Measurements from ENCODE around the gene METTL9.
A peak's percentile ranks its signal among the peaks of the same experiment; 100 is the strongest.
"Not testable (repeated sequence)": the region's sequence is repeated elsewhere in the genome, so short reads cannot be mapped to it uniquely, and the experiment has no call there.

The METTL9 gene

DNA sequence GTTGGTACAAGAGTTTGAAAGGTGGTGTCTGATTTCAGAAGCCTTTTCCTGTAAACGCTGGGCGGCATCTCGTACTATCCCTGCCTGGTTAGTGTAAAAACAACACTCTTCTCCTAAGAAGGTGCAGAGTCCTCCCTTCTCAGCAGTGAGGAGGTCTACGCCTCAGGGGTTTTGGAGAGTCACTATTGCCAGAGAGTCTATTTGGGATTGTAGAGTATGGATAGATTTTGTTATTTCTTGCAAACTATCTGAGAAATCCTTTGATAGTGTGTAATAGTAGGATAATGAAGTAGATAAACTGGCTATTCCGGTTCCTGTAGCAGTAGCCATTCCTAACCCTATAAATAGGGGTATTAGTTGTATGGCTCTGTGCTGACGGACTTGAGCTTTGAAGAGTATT, 31.5 kb downstream of the METTL9 start:
- not testable (repeated sequence) for DNase-seq (ENCODE audit: extremely low spot score, insufficient read length, low read depth); FAIRE-seq

DNA sequence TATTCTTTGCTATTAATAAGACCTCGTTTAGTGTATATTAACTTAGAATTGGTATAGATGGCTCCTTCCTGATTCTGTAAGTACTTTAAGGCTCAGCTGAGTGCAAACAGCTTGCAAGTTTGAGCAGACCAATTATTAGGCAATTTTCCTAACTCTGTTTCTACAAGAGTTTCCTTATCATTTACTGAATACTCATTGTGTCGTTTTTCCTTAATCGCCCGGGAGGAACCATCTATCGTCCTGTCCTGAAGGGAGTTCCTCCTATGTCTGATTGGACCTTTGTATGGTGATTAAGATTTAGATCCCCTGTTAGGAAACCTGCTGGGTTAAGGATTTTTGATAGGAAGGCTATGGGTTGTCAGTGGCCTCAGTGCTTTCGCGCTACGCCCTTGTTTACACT, 32.0 kb downstream of the METTL9 start:
- FAIRE-seq; DNase-seq (ENCODE audit: extremely low spot score, insufficient read length, low read depth): not testable (repeated sequence)

DNA sequence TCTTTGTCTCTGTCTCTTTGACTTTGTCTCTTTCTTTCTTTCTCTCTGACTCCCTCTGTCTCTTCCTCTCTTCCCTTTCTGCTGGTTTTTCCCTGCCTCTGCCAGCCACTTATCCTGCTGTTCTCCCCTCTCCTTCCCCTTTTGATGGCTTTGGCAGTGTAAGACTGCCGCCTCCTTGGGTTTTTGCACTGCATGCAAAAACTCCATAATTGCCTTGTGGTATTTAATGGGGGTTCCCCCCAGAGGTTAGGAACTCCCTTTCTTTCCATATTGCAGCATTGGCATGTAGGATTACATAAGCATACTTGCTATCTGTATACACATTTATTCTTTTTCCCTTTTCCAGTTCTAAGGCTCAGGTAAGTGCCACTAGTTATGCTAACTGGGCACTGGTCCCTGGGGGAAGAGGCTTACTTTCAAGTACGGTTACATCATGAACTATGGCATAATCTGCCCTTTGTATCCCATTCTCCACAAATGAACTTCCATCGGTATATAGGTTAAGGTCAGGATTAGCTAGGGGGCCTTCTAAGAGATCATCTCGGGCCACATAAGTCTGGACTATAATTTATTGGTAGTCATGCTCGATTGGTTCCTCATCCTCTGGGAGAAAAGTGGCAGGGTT, 32.7 kb downstream of the METTL9 start:
- not testable (repeated sequence) for FAIRE-seq; DNase-seq (ENCODE audit: extremely low spot score, insufficient read length, low read depth)

DNA sequence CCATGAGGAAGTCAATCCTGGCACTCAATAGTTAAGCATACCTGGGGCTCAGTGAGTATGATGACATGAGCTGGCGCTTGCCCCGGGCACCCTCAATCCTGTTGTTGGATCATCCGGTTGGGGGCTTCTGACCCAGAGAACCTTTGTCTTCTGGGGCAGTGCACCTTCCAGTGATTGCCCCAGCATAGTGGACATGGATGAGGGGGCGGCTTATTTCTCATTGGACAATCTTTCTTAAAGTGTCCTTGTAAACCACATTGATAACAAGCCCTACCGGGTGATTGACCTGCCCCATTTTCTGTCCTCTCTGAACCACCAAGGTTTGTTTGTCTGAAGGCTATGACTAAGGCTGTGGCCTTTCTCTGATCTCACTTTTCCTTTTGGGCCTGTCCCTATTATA, 34.8 kb downstream of the METTL9 start:
- DNase-seq (ENCODE audit: extremely low spot score, insufficient read length, low read depth) (no peak), FAIRE-seq (no peak)

DNA sequence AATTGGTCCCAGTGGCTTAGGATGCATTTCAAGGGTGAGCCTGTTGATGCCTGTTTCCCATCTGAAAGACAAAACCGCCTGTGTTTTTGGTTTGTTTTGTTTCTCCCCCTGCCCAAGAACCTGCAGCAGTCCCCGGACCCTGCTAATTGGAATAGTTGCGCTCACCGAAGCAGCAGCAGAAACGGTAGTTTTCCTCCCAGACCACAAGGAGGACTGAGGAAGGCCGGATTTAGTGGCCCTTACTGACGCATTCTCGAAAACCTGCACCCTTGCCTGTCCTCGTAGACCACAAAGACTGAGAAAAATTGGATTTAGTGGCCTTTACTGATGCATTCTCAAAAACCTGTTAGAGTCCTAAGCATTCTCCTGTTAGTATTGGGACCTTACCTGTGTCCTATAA, 36.3 kb downstream of the METTL9 start:
- FAIRE-seq; DNase-seq (ENCODE audit: extremely low spot score, insufficient read length, low read depth): not testable (repeated sequence)

DNA sequence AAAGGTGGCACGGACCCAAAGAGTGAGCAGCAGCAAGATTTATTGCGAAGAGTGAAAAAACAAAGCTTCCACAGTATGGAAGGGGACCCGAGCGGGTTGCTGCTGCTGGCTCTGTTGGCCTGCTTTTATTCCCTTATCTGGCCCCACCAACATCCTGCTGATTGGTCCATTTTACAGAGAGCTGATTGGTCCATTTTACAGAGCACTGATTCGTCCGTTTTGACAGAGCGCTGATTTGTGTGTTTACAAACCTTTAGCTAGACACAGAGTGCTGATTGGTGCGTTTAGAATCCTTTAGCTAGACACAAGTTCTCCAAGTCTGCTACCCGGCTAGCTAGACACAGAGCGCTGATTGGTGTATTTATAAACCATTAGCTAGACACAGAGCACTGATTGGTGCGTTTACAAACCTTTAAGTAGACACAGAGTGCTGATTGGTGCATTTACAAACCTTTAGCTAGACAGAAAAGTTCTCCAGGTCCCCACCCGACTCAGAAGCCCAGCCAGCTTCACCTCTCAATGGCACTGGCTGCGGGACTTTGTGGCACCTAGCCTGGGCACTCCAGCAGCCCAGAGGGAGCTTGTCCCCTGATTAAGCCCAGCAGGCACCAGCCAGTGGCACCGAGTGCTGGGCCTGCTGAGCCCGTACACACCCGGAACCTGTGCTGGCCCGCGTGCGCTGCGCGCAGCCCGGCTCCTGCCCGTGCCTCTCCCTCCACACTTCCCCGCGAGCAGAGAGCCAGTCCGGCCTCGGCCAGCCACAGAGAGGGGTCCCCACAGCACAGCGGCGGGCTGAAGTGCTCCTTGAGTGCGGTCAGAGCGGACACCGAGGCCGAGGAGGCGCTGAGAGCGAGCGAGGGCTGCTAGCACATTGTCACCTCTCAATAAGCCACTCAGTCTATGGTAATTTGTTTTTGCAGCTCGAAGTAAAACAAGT, 37.9 kb downstream of the METTL9 start:
- FAIRE-seq, result no peak

DNA sequence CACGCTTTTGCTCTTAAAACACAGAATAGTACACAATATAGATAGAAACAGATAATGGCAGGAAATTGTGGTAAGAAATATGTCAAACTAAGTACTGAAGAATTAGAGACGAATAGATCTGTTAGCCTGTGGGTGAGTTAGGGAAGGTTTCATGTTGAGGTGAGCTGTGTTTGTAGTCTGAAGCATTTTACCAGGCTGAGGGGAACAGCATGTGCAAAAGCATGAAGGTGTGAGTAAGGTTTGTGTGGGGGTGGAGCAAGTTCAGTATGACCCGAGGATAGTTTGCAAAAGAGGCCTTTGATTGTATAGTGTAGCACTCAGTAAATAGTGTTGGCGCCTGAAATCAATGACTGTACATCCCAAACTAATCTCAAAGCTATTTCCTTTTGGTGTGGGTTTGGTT, 39.2 kb downstream of the METTL9 start:
- FAIRE-seq (peak; percentile 33), DNase-seq (ENCODE audit: extremely low spot score, insufficient read length, low read depth) (no peak)

More for the DNA sequence above, 37.9 kb downstream of the METTL9 start:
- DNase-seq (ENCODE audit: extremely low spot score, insufficient read length, low read depth), result no peak

DNA sequence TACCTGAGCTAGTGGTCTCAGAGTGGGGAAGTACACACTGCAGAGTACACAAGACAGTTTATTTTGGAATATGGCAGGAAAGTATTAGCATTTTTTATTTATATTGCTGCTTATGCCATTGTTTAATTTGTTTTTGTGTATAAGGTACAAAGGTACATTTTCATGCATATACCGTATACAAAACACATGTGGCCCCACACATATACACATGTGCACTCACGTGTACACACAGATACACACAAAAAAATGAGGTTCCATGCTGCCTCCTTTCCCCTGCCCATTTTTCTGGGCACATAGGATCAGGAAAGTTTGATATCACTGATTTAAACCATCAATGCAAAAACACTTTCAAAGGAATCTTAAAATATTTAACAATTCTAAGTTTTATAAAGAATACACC, 40.1 kb downstream of the METTL9 start:
- no peak for FAIRE-seq

DNA sequence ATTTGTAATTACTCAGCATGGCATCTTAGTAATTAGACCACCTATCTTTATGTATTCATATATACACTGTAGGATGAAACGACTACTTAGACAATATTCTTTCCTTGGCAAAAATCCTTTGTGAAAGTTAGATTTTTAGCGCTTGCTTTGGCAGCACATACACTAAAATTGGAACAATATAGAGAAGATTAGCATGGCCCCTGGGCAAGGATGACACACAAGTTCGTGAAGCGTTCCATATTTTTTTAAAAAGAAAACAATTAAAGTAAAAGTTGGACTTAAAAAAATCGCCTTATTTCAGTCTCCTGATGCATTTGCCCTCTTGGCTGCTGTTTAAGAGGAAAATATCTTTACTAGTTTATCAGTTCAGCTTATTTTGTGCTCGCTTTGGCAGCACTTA, 42.5 kb downstream of the METTL9 start:
- FAIRE-seq (no peak), DNase-seq (ENCODE audit: extremely low spot score, insufficient read length, low read depth) (no peak)

More for the DNA sequence above, 40.1 kb downstream of the METTL9 start:
- no peak for DNase-seq (ENCODE audit: extremely low spot score, insufficient read length, low read depth)

DNA sequence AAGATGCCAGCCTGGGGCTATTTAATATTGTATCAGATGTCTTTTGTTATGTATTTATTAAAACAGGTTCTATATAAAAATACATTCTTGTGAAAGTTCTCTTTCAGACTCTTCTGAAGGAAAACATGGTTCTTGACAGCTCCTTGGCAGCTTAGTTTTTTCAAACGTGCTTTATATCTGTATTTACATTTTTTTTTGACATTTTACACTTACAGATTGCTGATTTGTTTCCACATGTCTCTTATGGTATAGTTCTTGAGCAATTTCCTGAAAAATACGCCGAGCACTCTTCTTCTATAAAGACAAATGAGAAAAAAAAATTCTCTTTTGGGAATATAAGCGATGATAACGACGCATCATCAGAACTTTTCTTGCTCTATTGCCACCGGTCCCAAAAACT, 43.5 kb downstream of the METTL9 start:
- FAIRE-seq (no peak), DNase-seq (ENCODE audit: extremely low spot score, insufficient read length, low read depth) (no peak)

DNA sequence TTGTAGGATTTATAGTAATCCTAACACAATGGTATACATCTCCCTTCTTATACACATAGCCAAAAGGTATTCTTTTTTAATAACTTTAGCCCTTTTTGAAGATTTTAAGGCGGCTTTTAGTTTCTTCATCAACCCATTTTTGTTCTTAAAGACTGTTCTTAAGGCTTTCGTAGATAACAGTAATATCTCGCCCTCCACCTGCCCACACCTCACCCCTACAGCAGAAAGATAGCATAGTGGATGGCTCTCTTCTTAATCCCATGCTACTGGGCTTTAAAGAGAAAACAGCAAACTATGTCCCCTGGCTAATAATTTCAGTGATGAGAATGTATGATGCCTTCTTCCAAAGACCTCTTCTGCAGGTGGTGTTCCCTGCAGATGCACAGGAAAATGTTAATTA, 44.4 kb downstream of the METTL9 start:
- no peak for FAIRE-seq
- DNase-seq (ENCODE audit: extremely low spot score, insufficient read length, low read depth), result no peak

DNA sequence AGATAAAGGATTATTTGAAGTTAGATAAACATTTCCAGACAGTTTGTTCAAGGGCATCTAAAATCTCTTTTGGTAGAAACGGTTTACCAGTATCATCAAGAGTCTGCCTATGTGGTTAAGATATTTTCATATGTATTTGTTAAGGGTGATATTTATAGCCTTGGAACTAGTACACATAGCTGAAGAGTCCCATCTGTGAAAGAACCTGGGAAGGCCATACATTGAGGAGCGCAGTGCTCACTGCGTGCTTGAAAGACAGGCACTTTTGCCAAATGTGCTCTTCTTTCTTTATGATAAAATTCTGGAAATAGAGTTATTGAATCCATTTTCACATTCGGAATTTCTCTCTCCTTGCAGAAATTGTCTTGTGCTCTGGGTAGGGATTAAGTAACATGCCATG, 45.3 kb downstream of the METTL9 start:
- DNase-seq (ENCODE audit: extremely low spot score, insufficient read length, low read depth) (no peak), FAIRE-seq (no peak)

DNA sequence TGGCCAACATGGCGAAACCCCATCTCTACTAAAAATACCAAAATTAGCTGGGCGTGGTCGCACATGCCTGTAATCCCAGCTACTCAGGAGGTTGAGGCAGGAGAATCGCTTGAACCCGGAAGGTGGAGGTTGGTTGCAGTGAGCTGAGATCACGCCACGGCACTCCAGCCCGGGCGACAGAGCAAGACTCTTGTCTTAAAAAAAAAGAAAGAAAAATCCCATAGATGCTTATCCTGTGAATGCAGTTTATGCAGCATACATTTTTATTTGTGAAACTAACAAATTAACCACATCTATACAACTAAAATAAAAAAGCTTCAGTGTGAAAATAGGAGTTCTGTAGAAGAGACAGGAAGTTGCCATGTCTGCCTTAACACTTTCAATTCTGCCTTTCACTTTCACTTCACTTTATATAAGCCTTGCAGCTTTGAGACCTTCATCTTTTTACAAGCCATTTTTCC, 45.9 kb downstream of the METTL9 start:
- DNase-seq (ENCODE audit: extremely low spot score, insufficient read length, low read depth) (peak; percentile 38), FAIRE-seq (peak; percentile 91)

DNA sequence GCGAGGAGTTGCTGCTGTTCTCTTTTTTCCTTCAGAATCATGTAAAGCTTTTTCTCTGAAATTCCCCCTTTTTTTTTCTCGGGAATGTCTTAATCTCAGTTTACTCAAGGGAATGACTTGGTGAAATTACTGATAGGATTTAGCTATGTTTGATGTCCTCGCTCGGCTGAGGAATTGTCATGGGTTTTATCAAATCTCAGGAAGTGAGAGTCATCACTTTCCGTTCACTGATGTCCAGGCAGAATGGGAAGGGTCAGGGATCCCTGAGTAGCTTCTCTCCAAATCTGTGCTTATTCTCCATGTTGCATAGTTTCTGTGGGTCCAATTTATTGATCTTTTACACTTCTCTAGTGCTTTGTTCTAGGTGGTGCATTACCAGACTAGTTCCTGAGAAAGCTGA, 46.7 kb downstream of the METTL9 start:
- FAIRE-seq (peak; percentile 12), DNase-seq (ENCODE audit: extremely low spot score, insufficient read length, low read depth) (no peak)

DNA sequence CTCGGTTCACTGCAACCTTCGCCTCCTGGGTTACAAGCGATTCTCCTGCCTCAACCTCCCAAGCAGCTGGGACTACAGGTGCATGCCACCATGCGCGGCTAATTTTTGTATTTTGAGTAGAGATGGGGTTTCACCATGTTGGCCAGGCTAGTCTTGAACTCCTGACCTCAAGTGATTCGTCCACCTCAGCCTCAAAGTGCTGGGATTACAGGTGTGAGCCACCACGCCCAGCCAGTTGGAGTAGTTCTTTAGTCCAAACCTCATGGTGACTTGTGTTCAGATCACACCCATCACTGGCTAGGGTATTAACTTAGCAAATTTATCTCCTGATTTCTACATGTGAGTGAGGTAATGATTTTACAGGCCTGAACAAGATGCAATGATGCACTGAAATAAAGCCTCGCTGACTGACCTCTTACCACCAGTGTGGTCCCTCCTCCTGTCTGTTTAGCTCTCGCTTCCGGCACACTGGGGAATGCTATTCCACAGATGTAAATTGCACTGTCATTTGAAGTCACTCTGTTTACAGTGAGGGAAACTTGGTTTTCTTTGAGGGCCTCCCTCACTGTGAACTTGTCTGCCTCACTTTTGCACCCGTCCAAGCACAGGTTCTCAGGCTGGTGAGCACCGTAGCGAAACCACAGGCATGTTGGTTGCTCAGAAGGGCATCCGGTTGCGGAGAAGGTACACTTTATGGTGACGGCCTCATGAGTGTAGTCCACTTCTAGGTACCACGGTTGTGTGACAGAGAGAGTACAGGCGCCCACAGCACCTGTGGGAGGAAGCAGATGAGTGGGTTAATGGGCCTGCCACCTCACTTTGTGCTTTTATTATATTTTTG, 47.6 kb downstream of the METTL9 start:
- DNase-seq (ENCODE audit: extremely low spot score, insufficient read length, low read depth) (peak; percentile 62), FAIRE-seq (peak; percentile 98)

DNA sequence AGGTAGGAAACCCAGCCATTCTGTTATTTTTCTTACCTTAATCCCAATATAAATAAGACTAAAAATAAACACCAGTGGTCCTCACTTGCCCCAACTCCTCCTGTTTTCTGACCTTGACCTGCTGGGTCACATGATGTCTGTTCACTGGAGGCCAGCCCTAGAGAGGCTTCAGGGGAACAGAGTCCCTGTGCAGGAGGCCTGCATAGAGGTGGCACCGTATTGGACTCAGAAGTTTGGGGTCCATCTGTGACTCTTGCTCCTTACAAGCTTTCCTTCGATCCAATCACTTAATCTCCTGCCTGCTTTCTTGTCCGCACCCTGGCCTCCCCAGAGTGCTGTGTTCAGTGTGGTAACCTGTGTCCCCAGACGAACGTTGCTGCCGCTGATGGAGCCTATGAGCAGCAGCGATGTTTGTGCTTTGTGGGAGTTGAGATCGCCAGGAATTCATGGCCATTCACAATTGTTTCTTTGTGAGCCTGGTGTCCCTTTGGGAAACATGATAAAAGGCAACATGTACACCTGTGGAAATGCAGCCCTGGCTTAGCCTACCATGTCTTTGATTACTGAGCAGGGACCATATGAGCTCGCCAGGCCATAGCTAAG, 48.3 kb downstream of the METTL9 start:
- FAIRE-seq (no peak), DNase-seq (ENCODE audit: extremely low spot score, insufficient read length, low read depth) (no peak)

DNA sequence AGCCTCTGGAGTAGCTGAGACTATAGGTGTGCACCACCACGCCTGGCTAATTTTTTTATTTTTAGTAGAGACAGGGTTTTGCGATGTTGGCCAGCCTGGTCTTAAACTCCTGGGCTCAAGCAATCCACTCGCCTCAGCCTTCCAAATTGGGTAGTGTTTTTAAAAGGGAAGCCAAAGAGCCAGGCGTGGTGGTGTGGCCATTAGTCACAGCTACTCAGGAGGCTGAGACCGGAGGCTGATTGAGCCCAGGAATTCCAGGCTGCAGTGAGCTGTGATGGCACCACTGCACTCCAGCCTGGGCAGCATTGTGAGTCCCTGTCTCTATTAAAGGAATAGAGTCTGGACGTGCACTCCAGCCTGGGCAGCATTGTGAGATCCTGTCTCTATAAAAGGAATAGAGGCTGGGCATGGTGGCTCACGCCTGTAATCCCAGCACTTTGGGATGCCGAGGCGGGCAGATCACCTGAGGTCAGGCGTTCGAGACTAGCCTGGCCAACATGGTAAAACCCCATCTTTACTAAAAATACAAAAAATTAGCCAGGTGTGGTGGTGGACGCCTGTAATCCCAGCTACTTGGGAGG, 50.5 kb downstream of the METTL9 start:
- DNase-seq (ENCODE audit: extremely low spot score, insufficient read length, low read depth); FAIRE-seq: not testable (repeated sequence)

DNA sequence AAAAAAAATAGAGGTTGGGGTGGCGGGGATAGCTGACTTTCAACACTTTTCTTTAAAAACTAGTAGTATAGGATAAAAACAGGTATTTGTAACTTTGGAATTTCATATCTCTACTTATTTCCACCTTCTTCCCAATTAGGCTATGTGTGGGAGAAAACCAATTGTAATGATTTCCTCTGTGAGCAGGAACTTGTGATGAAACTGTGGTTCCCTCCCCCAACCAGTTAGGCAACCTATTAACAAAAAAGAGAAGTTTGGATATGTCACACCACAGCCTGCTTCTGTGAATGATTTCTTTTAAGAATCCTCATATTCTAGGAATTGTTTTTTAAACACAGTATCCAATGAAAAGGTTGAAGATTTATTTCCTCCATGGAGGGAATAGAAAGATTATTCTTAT, 51.1 kb downstream of the METTL9 start:
- DNase-seq (ENCODE audit: extremely low spot score, insufficient read length, low read depth) (no peak), FAIRE-seq (no peak)

DNA sequence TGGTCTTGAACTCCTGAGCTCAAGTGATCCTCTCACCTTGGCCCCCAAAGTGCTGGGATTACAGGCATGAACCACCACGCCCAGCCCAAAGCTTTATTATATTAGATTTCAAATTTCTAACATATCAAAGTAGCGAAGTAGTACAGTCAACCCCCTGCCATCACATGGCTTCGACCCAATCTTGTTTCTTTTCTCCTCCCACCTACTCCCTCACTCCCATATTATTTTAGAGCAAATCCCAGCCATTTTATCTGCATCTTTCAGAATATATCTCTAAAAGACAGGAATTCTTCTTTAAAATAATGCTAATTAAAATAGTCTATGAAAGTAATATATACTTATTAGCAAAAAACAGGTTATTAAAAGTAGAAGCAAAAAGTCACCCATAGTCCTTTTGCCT, 52.1 kb downstream of the METTL9 start:
- FAIRE-seq, result no peak
- DNase-seq (ENCODE audit: extremely low spot score, insufficient read length, low read depth), result no peak

DNA sequence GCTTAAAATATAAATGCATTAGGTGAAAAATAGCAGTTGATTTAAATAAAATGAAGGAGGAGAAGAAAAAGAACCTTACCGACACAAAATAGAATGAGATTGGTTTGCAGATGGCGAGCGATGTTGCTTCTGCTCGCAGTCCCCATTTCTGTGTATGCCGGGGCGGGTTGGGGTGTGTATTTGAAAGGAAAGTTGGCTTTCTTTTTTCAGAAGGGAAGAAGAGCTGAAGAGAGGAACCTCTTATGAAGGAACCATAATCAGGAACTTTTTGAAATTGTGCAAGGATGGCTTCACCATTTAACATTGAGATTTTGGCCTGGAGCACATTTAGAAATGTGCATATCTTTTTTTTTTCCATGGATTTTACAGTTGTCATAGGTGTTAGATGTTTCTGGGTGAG, 53.1 kb downstream of the METTL9 start, which contains the start of gene IGSF6:
IGSF6 (minus strand) TSS at position 156 of the 400 bp plus-strand sequence; CDS start at position 146, 10 bp downstream.
- DNase-seq (ENCODE audit: extremely low spot score, insufficient read length, low read depth) (no peak), FAIRE-seq (no peak)

Data from GM18507 (cell line).